Measurements from ENCODE around the gene OSBPL3. TPM values are rescaled to one million over a fixed set of nuclear protein-coding genes. Genes with fewer than 3 reads are reported as not detected.

Gene OSBPL3
- total RNA-seq, 1 experiment from 2014 or later: 36.8 TPM

GRCh38 chr7:24773646-24774045, 206.3 kb downstream of the OSBPL3 start:
- ChIA-PET POLR2A (interaction anchor here (0.6 kb wide), 1 partner anchor 12 kb away, joined by 4 read pairs; no protein-coding TSS in a partner anchor), CTCF (no interaction called here), RAD21 (ENCODE audit: low non-redundant PET in 1 of 2, low total read pairs in 2 of 2, uncharacterized antibody in 2 of 2, unreplicated experiment in 2 of 2) (no interaction called here)
- no peaks in the 10 kb centered on the region for H3K36me3 ChIP-seq (ENCODE audit: control insufficient read depth in 1 of 2, insufficient read depth in 2 of 2, low read length in 2 of 2)
- intact Hi-C loops (cut with micrococcal nuclease): no loop called here
- H3K79me2 ChIP-seq (ENCODE audit: insufficient read depth, low read length): no peaks in the 10 kb centered on the region
- H3K9me3 ChIP-seq (ENCODE audit: control insufficient read depth in 1 of 2, insufficient read depth in 1 of 2, low read depth in 1 of 2, low read length in 2 of 2): no peaks in the 10 kb centered on the region
- BruUV-seq (replicated peaks): no TSS peak
- peaks cover 6% of the 10 kb centered on the region in 2 experiments; a peak in 3 of 4 replicates for H3K4me1 ChIP-seq (ENCODE audit: control insufficient read depth in 1 of 2, insufficient read depth in 2 of 2, low read length in 2 of 2)
- no peak overlapping the region for H3K9ac ChIP-seq (ENCODE audit: low read length)
- H3K4me2 ChIP-seq (ENCODE audit: low read length): no peak overlapping the region
- H3K4me3 ChIP-seq (replicated peaks in 1 of 2; ENCODE audit: low read depth in 1 of 2, low read length in 2 of 2): no peak overlapping the region
- DNase-seq (ENCODE audit: low read depth, low spot score) (no peak), ATAC-seq (no peak)
- no peaks in the 10 kb centered on the region for H3K27me3 ChIP-seq (ENCODE audit: insufficient read depth, low read length)
- H3K27ac ChIP-seq (ENCODE audit: low read depth, low read length): no peak overlapping the region
- TF ChIP-seq MAX (IDR thresholded peaks at IDR 0.05) (no peak), ZFX (IDR thresholded peaks at IDR 0.05) (no peak), CEBPB (IDR thresholded peaks at IDR 0.05; ENCODE audit: low read depth) (no peak), POLR2AphosphoS5 (IDR thresholded peaks at IDR 0.05; ENCODE audit: low read depth, low read length) (no peak), ELF1 (IDR thresholded peaks at IDR 0.05; ENCODE audit: borderline replicate concordance, low read depth) (no peak), EZH2 (IDR thresholded peaks at IDR 0.05) (no peak), JUND (IDR thresholded peaks at IDR 0.05) (no peak), POLR2A (IDR thresholded peaks at IDR 0.05; ENCODE audit: borderline replicate concordance, extremely low read depth, insufficient read depth, insufficient read length) (no peak), RAD21 (IDR thresholded peaks at IDR 0.05; ENCODE audit: low read depth) (no peak), YY1 (IDR thresholded peaks at IDR 0.05; ENCODE audit: extremely low read depth, insufficient replicate concordance, low read depth, low read length) (no peak), ATF3 (IDR thresholded peaks at IDR 0.05) (no peak), ZNF274 (IDR thresholded peaks at IDR 0.05; ENCODE audit: low read depth, low read length) (no peak), ZBTB33 (IDR thresholded peaks at IDR 0.05; ENCODE audit: extremely low read depth, insufficient replicate concordance, low read length) (no peak), EGR1 (IDR thresholded peaks at IDR 0.05; ENCODE audit: low read depth) (no peak), CBX3 (IDR thresholded peaks at IDR 0.05; ENCODE audit: low read depth) (no peak), FOSL1 (IDR thresholded peaks at IDR 0.05; ENCODE audit: low read depth) (no peak), CTCF (IDR thresholded peaks at IDR 0.05 in 2 of 3, conservative IDR thresholded peaks at IDR 0.05 in 1 of 3; ENCODE audit: borderline replicate concordance in 1 of 3, insufficient read depth in 1 of 3, low read depth in 2 of 3, low read length in 2 of 3) (no peak), EZH2phosphoT487 (IDR thresholded peaks at IDR 0.05; ENCODE audit: borderline replicate concordance) (no peak), SP1 (IDR thresholded peaks at IDR 0.05; ENCODE audit: low read depth) (no peak), SIN3A (IDR thresholded peaks at IDR 0.05; ENCODE audit: low read depth) (no peak)
- no peaks in the 10 kb centered on the region for H3K9me2 ChIP-seq (ENCODE audit: insufficient read depth)
- H2AFZ ChIP-seq (ENCODE audit: low read depth, low read length, poor library complexity, severe bottlenecking): no peak overlapping the region
- no peaks in the 10 kb centered on the region for H4K20me1 ChIP-seq (ENCODE audit: insufficient read depth)

All from HCT116 (cell line).